ENCODE data around the gene CDK17. TPM values are rescaled to one million over a fixed set of nuclear protein-coding genes. Genes with fewer than 3 reads are reported as not detected.

CDK17 gene
- total and polyA plus RNA-seq, 2 experiments from 2014 or later = 21.7 to 34.7 TPM

DNA sequence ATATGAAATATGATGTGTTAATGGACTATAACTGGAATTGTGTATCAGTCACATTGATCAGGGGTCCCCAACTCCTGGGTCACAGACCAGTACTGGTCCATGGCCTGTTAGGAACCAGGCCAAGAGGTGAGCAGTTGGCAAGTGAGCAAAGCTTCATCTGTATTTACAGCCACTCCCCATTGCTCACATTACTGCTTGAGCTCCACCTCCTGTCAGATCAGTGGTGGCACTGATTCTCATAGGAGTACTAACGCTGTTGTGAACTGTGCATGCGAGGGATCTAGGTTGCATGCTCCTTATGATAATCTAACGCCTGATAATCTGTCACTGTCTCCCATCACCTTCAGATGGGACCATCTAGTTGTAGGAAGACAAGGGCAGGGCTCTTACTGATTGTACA, 72.3 kb downstream of the CDK17 start:
- DNase-seq (ENCODE audit: low read depth in 1 of 2, low spot score in 1 of 2) = no peak
- TF ChIP-seq CTCF (IDR thresholded peaks at IDR 0.05; ENCODE audit: low read depth, low read length) = no peak
- Histone ChIP-seq H3K4me1 (ENCODE audit: low read depth) (no peaks in the 10 kb centered on the region), H3K27me3 (no peaks in the 10 kb centered on the region), H3K36me3 (peaks cover 5% of the 10 kb centered on the region), H3K27ac (no peak overlapping the region), H3K9me3 (ENCODE audit: low read depth) (no peaks in the 10 kb centered on the region), H3K4me3 (no peak overlapping the region)

DNA sequence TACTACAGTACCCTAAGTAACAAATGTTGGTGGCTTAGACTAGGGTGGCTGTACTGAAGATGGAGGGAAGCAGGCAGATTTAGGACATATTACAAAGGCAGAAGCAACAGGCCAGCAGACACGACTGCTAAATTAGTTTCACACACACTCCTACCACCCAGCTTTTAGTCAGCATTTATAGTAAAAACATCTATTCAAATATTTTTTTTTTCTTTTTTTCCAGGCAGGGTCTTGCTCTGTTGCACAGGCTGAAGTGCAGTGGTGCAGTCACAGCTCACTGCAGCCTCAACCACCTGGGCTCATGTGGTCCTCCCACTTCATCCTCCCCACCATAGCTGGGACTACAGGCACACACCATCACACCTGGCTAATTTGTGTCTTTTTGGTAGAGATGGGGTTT, 72.9 kb downstream of the CDK17 start:
- H3K27ac ChIP-seq = no peak overlapping the region
- no peaks in the 10 kb centered on the region for H3K27me3 ChIP-seq
- no peak for TF ChIP-seq CTCF (IDR thresholded peaks at IDR 0.05; ENCODE audit: low read depth, low read length)
- no peaks in the 10 kb centered on the region for H3K4me1 ChIP-seq (ENCODE audit: low read depth)
- H3K4me3 ChIP-seq = no peak overlapping the region
- no peak for DNase-seq (ENCODE audit: low read depth in 1 of 2, low spot score in 1 of 2)
- H3K9me3 ChIP-seq (ENCODE audit: low read depth) = no peaks in the 10 kb centered on the region
- peaks cover 10% of the 10 kb centered on the region for H3K36me3 ChIP-seq

GRCh38 chr12:96326628-96327227, 73.5 kb downstream of the CDK17 start:
- no peak for TF ChIP-seq CTCF (IDR thresholded peaks at IDR 0.05; ENCODE audit: low read depth, low read length)
- H3K27me3 ChIP-seq = no peaks in the 10 kb centered on the region
- H3K27ac ChIP-seq = no peak overlapping the region
- no peak for DNase-seq (ENCODE audit: low read depth in 1 of 2, low spot score in 1 of 2)
- peaks cover 15% of the 10 kb centered on the region for H3K36me3 ChIP-seq
- H3K9me3 ChIP-seq (ENCODE audit: low read depth) = no peaks in the 10 kb centered on the region
- no peak overlapping the region for H3K4me3 ChIP-seq
- no peaks in the 10 kb centered on the region for H3K4me1 ChIP-seq (ENCODE audit: low read depth)

GRCh38 chr12:96323906-96324305, 76.3 kb downstream of the CDK17 start:
- Histone ChIP-seq H3K4me3 (no peak overlapping the region), H3K9me3 (ENCODE audit: low read depth) (no peaks in the 10 kb centered on the region), H3K27ac (no peak overlapping the region), H3K4me1 (ENCODE audit: low read depth) (no peaks in the 10 kb centered on the region), H3K27me3 (no peaks in the 10 kb centered on the region), H3K36me3 (peaks cover 15% of the 10 kb centered on the region)
- peak in 1 of 2 donors; percentile 25 for DNase-seq (ENCODE audit: low read depth in 1 of 2, low spot score in 1 of 2)
- TF ChIP-seq CTCF (IDR thresholded peaks at IDR 0.05; ENCODE audit: low read depth, low read length) = no peak

GRCh38 chr12:96322720-96323119, 77.5 kb downstream of the CDK17 start:
- H3K27ac ChIP-seq = no peak overlapping the region
- no peak for TF ChIP-seq CTCF (IDR thresholded peaks at IDR 0.05; ENCODE audit: low read depth, low read length)
- DNase-seq (ENCODE audit: low read depth in 1 of 2, low spot score in 1 of 2) = no peak
- H3K27me3 ChIP-seq = no peaks in the 10 kb centered on the region
- peaks cover 15% of the 10 kb centered on the region for H3K36me3 ChIP-seq
- H3K9me3 ChIP-seq (ENCODE audit: low read depth) = no peaks in the 10 kb centered on the region
- H3K4me3 ChIP-seq = no peak overlapping the region
- no peaks in the 10 kb centered on the region for H3K4me1 ChIP-seq (ENCODE audit: low read depth)
